Activated B cell treated with CpG ODN at 0.5 μM for 24 hours (primary cell): ENCODE measurements around the gene SMPD3. TPM values are rescaled to one million over a fixed set of nuclear protein-coding genes. Genes with fewer than 3 reads are reported as not detected.

Experiments
- ATAC-seq: fragments of 200-7000 bp; cut with Tn5 transposase; one replicate; pipeline ENCODE4 v1.10.0; 2021; ENCODE audit warnings: low read depth, mild to moderate bottlenecking, moderate library complexity
- CTCF ChIA-PET: fragments of 350-600 bp; sonication (Branson Sonifier 250); formaldehyde crosslinking; loops from one replicate; lab custom pipeline; 2021; ENCODE audit warnings: antibody characterized with exemption; lab: Charles Lee
- POLR2A ChIA-PET: fragments of 350-600 bp; sonication (Branson Sonifier 250); formaldehyde crosslinking; loops from one replicate; lab custom pipeline; 2021; ENCODE audit warnings: antibody characterized with exemption; lab: Charles Lee
- DNase-seq: peaks from one replicate; pipeline ENCODE4 v3.0.0; 2022
- H3K27ac Mint-ChIP-seq: one replicate; pipeline ENCODE4 v1.8.0; 2020; ENCODE audit warnings: mixed read lengths
- H3K27me3 Mint-ChIP-seq: one replicate; pipeline ENCODE4 v1.8.0; 2021; ENCODE audit warnings: mixed read lengths
- H3K36me3 Mint-ChIP-seq: one replicate; pipeline ENCODE4 v1.8.0; 2021; ENCODE audit warnings: low read depth, mixed read lengths
- H3K4me1 Mint-ChIP-seq: one replicate; pipeline ENCODE4 v1.8.0; 2021; ENCODE audit warnings: mixed read lengths
- H3K4me3 Mint-ChIP-seq: one replicate; pipeline ENCODE4 v1.8.0; 2020; ENCODE audit warnings: mild to moderate bottlenecking, mixed read lengths
- H3K9me3 Mint-ChIP-seq: one replicate; pipeline ENCODE4 v1.8.0; 2020; ENCODE audit warnings: mixed read lengths
- CTCF ChIP-seq: fragments of 200-600 bp; IDR thresholded peaks from one replicate; pipeline ENCODE4 v1.8.0; 2022; ENCODE audit warnings: antibody characterized with exemption, mild to moderate bottlenecking
- intact Hi-C: fragments of 100-400 bp; cut with micrococcal nuclease; formaldehyde crosslinking; loops from one replicate; pipeline ENCODE4 v1.15.1; 2024
- total RNA-seq: library from RNA; stranded (reverse); gene quantifications from 2 replicates; pipeline ENCODE4 v1.2.3, GENCODE V29; 2022

Gene SMPD3
- total RNA-seq, 1 donor from 2014 or later, result 0.35 TPM

- intact Hi-C loops, result no loop called here
- ChIA-PET CTCF (interaction anchor here (1.6 kb wide), 1 partner anchor 33 kb away, joined by 4 read pairs; no protein-coding TSS in a partner anchor), POLR2A (no interaction called here)
- Mint-ChIP-seq H3K27me3 (peaks cover 6% of the 10 kb centered on the region), H3K36me3 (no peaks in the 10 kb centered on the region), H3K4me3 (no peak overlapping the region), H3K27ac (no peak overlapping the region), H3K4me1 (peaks cover 23% of the 10 kb centered on the region), H3K9me3 (no peaks in the 10 kb centered on the region)
- no peak for TF ChIP-seq CTCF
- ATAC-seq, result no peak
- DNase-seq, result no peak
Observed at GRCh38 chr16:68487669-68488068, 39.4 kb upstream of the SMPD3 start.

- intact Hi-C loops, result no loop called here
- peaks cover 6% of the 10 kb centered on the region for H3K27me3 Mint-ChIP-seq
- DNase-seq (no peak), ATAC-seq (no peak)
- H3K36me3 Mint-ChIP-seq, result no peaks in the 10 kb centered on the region
- H3K27ac Mint-ChIP-seq, result no peak overlapping the region
- no peak overlapping the region for H3K4me3 Mint-ChIP-seq
- no peaks in the 10 kb centered on the region for H3K9me3 Mint-ChIP-seq
- TF ChIP-seq CTCF, result no peak
- POLR2A ChIA-PET, result no interaction called here
- peaks cover 18% of the 10 kb centered on the region for H3K4me1 Mint-ChIP-seq
- CTCF ChIA-PET, result interaction anchor here (0.9 to 1.6 kb wide), 4 partner anchors 19 to 91 kb away, joined by 3 to 4 read pairs (median 3); no protein-coding TSS in a partner anchor
Observed at GRCh38 chr16:68487203-68487514, 38.9 kb upstream of the SMPD3 start.

- intact Hi-C loops, result no loop called here
- no peak for ATAC-seq
- no peaks in the 10 kb centered on the region for H3K9me3 Mint-ChIP-seq
- no peak for TF ChIP-seq CTCF
- no peaks in the 10 kb centered on the region for H3K36me3 Mint-ChIP-seq
- H3K4me3 Mint-ChIP-seq, result no peak overlapping the region
- no peak overlapping the region for H3K27ac Mint-ChIP-seq
- ChIA-PET POLR2A (no interaction called here), CTCF (interaction anchor here (0.9 to 1.6 kb wide), 4 partner anchors 20 to 90 kb away, joined by 3 to 4 read pairs (median 3); no protein-coding TSS in a partner anchor)
- peaks cover 6% of the 10 kb centered on the region for H3K27me3 Mint-ChIP-seq
- H3K4me1 Mint-ChIP-seq, result peaks cover 15% of the 10 kb centered on the region
- DNase-seq, result no peak
Observed at GRCh38 chr16:68486502-68487202, 38.3 kb upstream of the SMPD3 start.

- no peak for TF ChIP-seq CTCF
- Mint-ChIP-seq H3K9me3 (no peaks in the 10 kb centered on the region), H3K36me3 (no peaks in the 10 kb centered on the region), H3K27ac (no peak overlapping the region), H3K27me3 (peaks cover 2% of the 10 kb centered on the region), H3K4me1 (peaks cover 3% of the 10 kb centered on the region), H3K4me3 (no peak overlapping the region)
- POLR2A ChIA-PET, result no interaction called here
- CTCF ChIA-PET, result no interaction called here
- intact Hi-C loops, result no loop called here
- no peak for ATAC-seq
- no peak for DNase-seq
Observed at GRCh38 chr16:68481636-68482035, 33.3 kb upstream of the SMPD3 start.

- H3K4me3 Mint-ChIP-seq, result no peak overlapping the region
- TF ChIP-seq CTCF, result no peak
- ATAC-seq (no peak), DNase-seq (no peak)
- H3K27me3 Mint-ChIP-seq, result no peaks in the 10 kb centered on the region
- H3K4me1 Mint-ChIP-seq, result peaks cover 3% of the 10 kb centered on the region
- H3K36me3 Mint-ChIP-seq, result no peaks in the 10 kb centered on the region
- ChIA-PET CTCF (interaction anchor here (1.1 to 1.3 kb wide), 3 partner anchors 9 to 30 kb away, joined by 3 to 4 read pairs (median 3); no protein-coding TSS in a partner anchor), POLR2A (no interaction called here)
- H3K27ac Mint-ChIP-seq, result no peak overlapping the region
- no peaks in the 10 kb centered on the region for H3K9me3 Mint-ChIP-seq
- intact Hi-C loops, result no loop called here
Observed at GRCh38 chr16:68480084-68480995, 32.0 kb upstream of the SMPD3 start.
